ENCODE measurements around the gene SERPINA5. TPM values are rescaled to one million over a fixed set of nuclear protein-coding genes. Genes with fewer than 3 reads are reported as not detected.

Gene SERPINA5
- polyA plus RNA-seq, 1 of the 3 experiments (the other 2 are of a cell fraction): 0.08 TPM

- TF ChIP-seq IRF3 (IDR thresholded peaks at IDR 0.05; ENCODE audit: low read depth, low read length) (no peak), FOXJ3 (CRISPR knock-in tag; IDR thresholded peaks at IDR 0.05) (no peak), GATA2 (CRISPR knock-in tag; IDR thresholded peaks at IDR 0.05) (no peak), TAF1 (IDR thresholded peaks at IDR 0.05; ENCODE audit: borderline replicate concordance, low read depth, low read length) (no peak), NRF1 (IDR thresholded peaks at IDR 0.05; ENCODE audit: low read depth, low read length) (no peak)
Observed at GRCh38 chr14:94638339-94638738, 57.1 kb downstream of the SERPINA5 start (continued).

GRCh38 chr14:94638961-94639817 lies 58.0 kb downstream of the SERPINA5 start:
- no peaks in the 10 kb centered on the region for H3K79me2 ChIP-seq (ENCODE audit: insufficient read depth)
- no peaks in the 10 kb centered on the region for H3K9me2 ChIP-seq
- TF ChIP-seq NFIC (IDR thresholded peaks at IDR 0.05; ENCODE audit: borderline replicate concordance): no peak
- TF ChIP-seq NRF1 (IDR thresholded peaks at IDR 0.05; ENCODE audit: low read depth, low read length): no peak
- no peak for TF ChIP-seq EP300 (IDR thresholded peaks at IDR 0.05; ENCODE audit: borderline replicate concordance in 1 of 2, low read depth in 1 of 2, low read length in 1 of 2)
- TF ChIP-seq USF1 (IDR thresholded peaks at IDR 0.05; ENCODE audit: borderline replicate concordance, low read depth): no peak
- no peak for TF ChIP-seq CHD2 (IDR thresholded peaks at IDR 0.05; ENCODE audit: low read length, partially characterized antibody)
- TF ChIP-seq YY1 (IDR thresholded peaks at IDR 0.05; ENCODE audit: low read depth): no peak
- TF ChIP-seq FOSL2 (IDR thresholded peaks at IDR 0.05; ENCODE audit: borderline replicate concordance, low read depth): no peak
- no peak for TF ChIP-seq POLR2AphosphoS5 (IDR thresholded peaks at IDR 0.05; ENCODE audit: low read depth, low read length)
- no peak for TF ChIP-seq MAX (IDR thresholded peaks at IDR 0.05; ENCODE audit: low read depth)
- 57% methylated on average over 11 of the region's 11 CpGs for WGBS (ENCODE audit: low lambda C conversion rate)
- no peak overlapping the region for H3K4me2 ChIP-seq
- H2AFZ ChIP-seq (ENCODE audit: low read depth): no peak overlapping the region
- no peaks in the 10 kb centered on the region for H3K36me3 ChIP-seq (replicated peaks in 1 of 2; ENCODE audit: control insufficient read depth in 1 of 2, insufficient read depth in 2 of 2, low read length in 1 of 2)
- CTCF ChIA-PET: interaction anchor here (1.0 to 1.5 kb wide), 3 partner anchors 15 to 793 kb away, joined by 3 to 4 read pairs (median 3); no protein-coding TSS in a partner anchor
- H3K27me3 ChIP-seq (ENCODE audit: insufficient read depth): no peaks in the 10 kb centered on the region; the same call in 1 of the 2 replicates
- no peak for DNase-seq
- H3K27ac ChIP-seq (ENCODE audit: low read depth in 2 of 2, low read length in 1 of 2): no peak overlapping the region
- no peaks in the 10 kb centered on the region for H4K20me1 ChIP-seq (ENCODE audit: insufficient read depth)
- H3K4me1 ChIP-seq (ENCODE audit: control insufficient read depth in 1 of 2, insufficient read depth in 2 of 2, low read depth in 1 of 2, low read length in 1 of 2): no peaks in the 10 kb centered on the region
- H3K9me3 ChIP-seq: no peaks in the 10 kb centered on the region
- no peaks in the 10 kb centered on the region for H3F3A ChIP-seq (replicated peaks; ENCODE audit: insufficient read depth)
- POLR2A ChIA-PET: no interaction called here
- no peak overlapping the region for H3K9ac ChIP-seq
- H3K4me3 ChIP-seq (ENCODE audit: low read depth in 2 of 2, low read length in 1 of 2): no peak overlapping the region

All from SK-N-SH (cell line).